ENCODE data around the gene ARFGAP1.
A peak's percentile ranks its signal among the peaks of the same experiment; 100 is the strongest.

ARFGAP1 gene

GRCh38 chr20:63306673-63307537 lies 34.3 kb downstream of the ARFGAP1 start:
- no peak for DNase-seq (ENCODE audit: low read depth in 2 of 3, low spot score in 2 of 3)

- no peak for DNase-seq (ENCODE audit: low read depth in 2 of 3, low spot score in 2 of 3)
These were observed 35.1 kb downstream of the ARFGAP1 start for GRCh38 chr20:63307538-63308217.

DNA sequence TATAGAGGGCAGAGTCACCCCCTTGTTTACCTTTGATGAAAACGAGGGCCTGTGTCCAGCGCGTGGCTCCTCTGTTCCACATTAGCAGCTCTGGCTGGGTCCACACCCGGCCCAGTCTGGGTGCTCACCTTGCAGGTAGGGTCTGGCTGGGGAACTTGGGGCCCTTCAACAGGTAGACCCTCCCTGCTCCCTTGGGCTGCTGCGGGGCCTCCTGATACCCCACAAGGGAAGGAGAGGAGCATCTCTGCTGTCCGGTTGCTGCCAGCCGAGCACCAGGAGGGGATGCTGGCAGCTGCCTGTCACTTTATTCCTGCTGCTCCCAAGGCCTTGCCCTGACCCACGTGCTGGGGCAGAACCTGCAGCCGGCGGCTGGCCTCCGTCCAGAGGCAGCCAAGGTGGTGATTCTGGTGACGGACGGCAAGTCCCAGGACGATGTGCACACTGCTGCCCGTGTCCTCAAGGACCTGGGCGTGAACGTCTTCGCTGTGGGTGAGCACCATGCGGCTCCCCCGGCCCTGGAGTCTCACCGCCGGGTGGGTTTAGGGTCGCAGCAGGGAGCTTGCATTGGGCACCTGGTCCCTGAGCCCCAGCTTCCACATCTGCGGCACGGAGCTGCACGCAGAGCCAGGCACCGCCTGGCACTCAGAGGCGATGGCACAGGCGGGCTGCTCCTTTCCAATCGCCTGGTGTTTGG lies 35.8 kb downstream of the ARFGAP1 start:
- no peak for DNase-seq (ENCODE audit: low read depth in 2 of 3, low spot score in 2 of 3)

DNA sequence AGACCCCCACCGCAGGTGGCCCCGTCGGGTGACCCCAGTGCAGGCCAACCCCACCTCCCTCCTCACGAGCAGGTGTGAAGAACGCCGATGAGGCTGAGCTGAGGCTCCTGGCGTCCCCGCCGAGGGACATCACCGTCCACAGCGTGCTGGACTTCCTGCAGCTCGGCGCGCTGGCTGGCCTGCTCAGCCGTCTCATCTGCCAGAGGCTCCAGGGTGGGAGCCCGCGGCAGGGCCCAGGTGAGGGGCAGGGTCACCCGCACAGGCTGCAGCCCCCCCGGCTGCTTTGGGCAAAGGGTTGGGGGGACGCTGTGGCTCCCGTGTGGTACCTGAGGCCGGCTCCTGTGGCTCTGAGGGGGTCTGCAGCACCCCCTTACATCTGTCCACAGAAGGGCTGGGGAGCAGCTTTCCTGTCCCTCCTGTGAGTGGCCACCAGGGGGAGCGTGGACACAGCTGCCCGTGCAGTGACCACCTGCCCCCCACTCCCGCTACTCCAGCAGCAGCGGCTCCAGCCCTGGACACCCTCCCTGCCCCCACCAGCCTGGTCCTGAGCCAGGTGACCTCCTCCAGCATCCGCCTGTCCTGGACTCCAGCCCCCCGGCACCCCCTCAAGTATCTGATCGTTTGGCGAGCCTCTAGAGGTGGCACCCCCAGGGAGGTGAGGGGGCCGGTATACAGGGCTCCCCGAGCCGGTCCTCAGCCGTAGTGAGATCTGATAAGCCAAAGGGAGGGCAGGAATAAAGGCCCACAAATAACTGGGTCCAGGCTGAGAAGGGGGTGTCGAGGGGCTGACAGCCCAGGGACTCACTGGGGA lies 36.9 kb downstream of the ARFGAP1 start:
- peak in 1 of 3 experiments; percentile 14 for DNase-seq (ENCODE audit: low read depth in 2 of 3, low spot score in 2 of 3)

DNA sequence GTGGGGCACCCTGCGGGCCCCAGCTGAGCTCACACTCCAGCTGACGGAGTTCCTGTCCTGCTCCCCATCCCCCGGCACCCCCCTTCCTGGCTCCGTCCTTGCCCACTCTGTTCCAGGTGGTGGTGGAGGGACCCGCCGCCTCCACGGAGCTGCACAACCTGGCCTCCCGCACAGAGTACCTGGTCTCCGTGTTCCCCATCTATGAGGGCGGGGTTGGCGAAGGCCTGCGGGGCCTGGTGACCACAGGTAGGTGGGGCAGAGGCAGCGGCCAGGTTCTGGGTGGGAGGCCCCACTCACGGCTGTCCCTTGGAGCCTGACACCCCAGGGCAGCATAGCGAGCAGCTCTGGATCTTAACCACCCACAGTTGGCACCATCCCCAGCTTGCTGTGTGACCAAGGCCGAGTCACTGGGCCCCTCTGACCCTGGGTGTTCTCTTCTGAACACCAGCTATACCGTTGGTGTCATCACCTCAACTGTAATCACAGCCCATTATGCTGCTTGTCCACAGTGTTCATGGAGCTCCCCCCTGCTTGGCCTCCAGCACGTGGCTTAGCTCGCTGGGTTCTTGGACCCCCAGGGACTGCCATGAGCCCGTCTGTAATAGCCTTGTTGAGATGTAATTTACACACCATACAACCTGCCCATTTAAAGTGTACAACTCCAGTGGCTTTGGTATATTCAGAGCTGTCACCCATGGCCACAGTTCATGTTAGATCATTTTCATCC lies 37.8 kb downstream of the ARFGAP1 start:
- no peak for DNase-seq (ENCODE audit: low read depth in 2 of 3, low spot score in 2 of 3)

- DNase-seq (ENCODE audit: low read depth in 2 of 3, low spot score in 2 of 3): no peak
These were observed 38.7 kb downstream of the ARFGAP1 start for GRCh38 chr20:63311186-63311832.

DNA sequence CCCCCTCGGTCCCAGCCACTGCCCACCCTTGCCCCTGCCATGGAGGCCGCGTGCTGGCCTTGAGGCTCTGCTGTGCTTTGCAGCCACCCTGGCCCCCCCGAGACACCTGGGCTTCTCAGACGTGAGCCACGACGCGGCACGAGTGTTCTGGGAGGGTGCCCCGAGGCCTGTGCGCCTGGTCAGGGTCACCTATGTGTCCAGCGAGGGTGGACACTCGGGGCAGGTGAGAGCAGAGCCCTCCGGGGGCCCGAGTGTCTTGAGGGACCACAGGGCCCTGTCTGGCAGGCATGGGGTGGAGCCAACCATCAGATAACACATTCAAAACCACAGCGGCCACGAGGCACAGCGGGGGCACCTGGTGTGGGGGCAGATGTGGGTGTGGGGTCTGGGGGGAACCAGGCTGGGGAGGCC lies 39.2 kb downstream of the ARFGAP1 start:
- no peak for DNase-seq (ENCODE audit: low read depth in 2 of 3, low spot score in 2 of 3)

DNA sequence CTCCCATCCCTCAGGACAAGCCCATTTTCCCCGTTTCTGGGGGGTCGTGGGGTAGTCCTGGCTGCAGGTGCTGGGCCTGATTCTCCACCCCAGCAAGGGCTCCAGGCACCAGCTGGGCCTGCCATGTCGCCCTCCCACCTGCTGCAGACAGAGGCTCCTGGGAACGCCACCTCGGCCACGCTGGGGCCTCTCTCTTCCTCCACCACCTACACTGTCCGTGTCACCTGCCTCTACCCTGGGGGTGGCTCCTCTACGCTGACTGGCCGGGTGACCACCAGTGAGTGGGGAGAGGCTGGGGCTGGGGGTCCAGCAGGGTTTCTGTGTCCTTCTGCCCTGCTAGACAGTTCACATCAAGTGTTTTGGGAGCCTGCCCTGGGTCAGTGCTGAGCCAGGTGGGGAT lies 39.7 kb downstream of the ARFGAP1 start:
- no peak for DNase-seq (ENCODE audit: low read depth in 2 of 3, low spot score in 2 of 3)

- no peak for DNase-seq (ENCODE audit: low read depth in 2 of 3, low spot score in 2 of 3)
These were observed 40.2 kb downstream of the ARFGAP1 start for GRCh38 chr20:63312690-63313348.

DNA sequence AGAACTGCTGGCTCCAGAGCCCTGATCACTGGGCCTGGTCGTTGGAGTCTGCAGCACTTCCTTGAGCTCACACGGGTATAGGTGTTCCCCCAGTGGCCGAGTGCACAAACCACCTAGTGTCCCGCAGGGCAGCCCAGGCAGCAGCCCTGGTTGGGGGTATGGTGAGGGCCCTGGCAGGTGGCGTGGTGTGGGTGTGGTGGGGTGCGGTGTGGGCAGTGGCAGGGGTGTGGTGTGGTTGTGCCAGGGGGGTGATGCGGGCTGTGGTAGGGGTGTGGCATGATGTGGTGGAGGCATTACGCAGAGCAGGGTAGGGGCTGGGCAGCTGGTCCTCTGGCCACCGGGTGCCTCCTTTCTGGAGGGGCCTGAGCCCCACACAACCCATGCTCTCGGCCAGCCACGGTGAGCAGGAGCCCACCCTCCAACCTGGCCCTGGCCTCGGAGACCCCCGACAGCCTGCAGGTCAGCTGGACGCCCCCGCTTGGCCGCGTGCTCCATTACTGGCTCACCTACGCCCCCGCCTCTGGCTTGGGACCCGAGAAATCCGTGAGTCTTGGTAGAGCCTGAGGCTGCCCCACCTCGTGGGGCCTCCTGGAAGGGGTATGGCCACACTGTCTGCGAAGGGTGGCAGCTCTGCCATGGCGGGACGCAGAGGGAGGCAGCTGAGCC lies 40.9 kb downstream of the ARFGAP1 start:
- DNase-seq (ENCODE audit: low read depth in 2 of 3, low spot score in 2 of 3): no peak

DNA sequence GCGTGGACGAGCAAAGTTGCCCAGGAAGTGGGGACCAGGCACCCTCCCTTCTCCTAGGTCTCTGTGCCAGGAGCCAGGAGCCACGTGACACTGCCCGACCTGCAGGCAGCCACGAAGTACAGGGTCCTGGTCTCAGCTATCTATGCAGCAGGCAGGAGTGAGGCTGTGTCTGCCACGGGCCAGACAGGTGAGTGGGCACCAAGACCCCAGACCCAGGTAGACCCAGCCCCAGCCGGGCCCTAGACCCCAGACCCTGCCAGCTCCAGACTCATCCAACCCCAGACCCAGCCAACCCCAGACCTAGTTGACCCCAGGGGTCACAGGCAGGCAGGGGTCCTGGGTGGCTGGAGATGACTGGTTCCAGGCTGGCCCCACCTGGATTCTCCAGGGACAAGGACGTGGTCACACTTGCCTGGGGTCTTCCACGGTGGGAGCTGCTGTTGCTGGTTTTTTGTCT lies 41.4 kb downstream of the ARFGAP1 start:
- no peak for DNase-seq (ENCODE audit: low read depth in 2 of 3, low spot score in 2 of 3)

DNA sequence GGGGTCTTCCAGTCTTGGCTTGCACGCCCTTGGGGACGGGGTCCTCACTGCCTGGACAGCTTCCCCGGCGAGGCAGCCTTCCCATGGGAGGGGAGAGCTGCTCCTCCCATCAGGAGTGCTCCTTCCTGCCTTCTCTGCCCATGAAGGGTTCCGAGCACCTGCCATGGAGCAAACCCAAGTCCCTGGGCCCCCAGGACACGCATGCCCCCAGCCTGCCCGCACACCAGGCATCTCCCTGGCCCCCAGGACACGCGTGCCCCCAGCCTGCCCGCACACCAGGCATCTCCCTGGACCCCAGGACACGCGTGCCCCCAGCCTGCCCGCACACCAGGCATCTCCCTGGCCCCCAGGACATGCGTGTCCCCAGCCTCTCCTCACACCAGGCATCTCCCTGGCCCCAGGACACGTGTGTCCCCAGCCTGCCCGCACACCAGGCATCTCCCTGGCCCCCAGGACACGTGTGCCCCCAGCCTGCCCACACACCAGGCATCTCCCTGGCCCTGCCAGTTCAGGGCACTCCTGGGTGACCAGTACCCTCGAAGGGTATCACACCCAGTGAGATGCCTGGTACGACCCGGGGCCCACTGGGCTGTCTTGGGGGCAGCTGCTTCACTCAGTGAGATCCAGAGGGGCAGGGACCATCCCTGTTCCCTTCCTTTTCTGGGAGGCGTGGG lies 42.1 kb downstream of the ARFGAP1 start:
- no peak for DNase-seq (ENCODE audit: low read depth in 2 of 3, low spot score in 2 of 3)

GRCh38 chr20:63315240-63315689 lies 42.7 kb downstream of the ARFGAP1 start:
- no peak for DNase-seq (ENCODE audit: low read depth in 2 of 3, low spot score in 2 of 3)

GRCh38 chr20:63315731-63316491 lies 43.3 kb downstream of the ARFGAP1 start:
- no peak for DNase-seq (ENCODE audit: low read depth in 2 of 3, low spot score in 2 of 3)

DNA sequence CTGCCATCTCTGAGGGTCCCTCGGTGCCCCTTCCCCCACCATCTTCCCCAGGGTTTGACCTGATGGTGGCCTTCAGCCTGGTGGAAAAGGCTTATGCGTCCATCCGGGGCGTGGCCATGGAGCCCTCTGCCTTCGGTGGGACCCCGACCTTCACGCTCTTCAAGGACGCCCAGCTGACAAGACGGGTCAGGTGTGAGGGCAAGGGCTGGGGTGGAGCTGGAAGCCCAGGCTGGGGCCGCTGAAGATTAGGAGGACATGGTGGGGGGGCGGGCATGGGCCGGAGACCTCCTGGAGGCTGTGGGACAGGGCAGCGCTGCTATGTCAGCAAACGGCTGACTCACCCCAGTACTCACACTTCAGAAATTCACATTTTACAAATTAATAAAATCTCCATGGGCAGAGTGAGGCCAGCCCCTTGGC lies 43.9 kb downstream of the ARFGAP1 start:
- no peak for DNase-seq (ENCODE audit: low read depth in 2 of 3, low spot score in 2 of 3)

- DNase-seq (ENCODE audit: low read depth in 2 of 3, low spot score in 2 of 3): no peak
These were observed 44.4 kb downstream of the ARFGAP1 start for GRCh38 chr20:63317061-63317460.

DNA sequence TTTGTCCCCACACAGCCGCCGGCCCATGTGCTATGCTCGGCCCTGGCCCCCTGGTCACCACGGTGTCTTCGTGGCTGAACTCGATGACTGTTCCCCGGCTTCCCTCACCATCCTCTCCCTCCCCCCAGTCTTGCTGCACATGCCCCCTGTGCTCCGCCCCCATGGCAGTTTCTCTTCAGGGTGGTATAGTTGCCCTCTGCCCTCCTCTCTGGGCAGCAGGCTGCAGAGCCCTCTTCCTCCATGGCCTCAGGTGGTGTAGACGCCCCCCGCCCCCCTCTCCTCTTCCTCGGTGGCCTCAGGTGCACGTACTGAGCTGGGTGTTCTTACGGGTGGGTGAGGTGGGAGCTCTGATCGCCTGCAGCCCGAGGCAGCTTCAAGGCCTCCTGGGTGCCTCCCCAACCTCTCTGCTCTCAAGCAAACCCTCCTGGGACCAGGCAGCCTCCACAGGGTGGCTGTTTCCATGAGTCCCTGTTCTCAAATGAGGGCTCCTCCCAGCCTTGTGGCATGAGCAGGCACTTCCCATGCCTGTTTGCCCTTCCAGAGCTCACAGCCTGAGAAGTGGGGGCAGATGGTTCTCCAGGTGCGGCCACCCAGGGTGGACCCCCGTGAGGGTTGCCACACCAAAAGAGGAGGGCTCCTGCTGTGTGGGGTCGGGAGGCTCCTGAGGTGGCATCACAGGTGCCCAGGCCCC lies 45.1 kb downstream of the ARFGAP1 start:
- no peak for DNase-seq (ENCODE audit: low read depth in 2 of 3, low spot score in 2 of 3)
